Neural cell (in vitro differentiated cells): ENCODE data around the gene PTPN3. TPM values are rescaled to one million over a fixed set of nuclear protein-coding genes. Genes with fewer than 3 reads are reported as not detected.

ENCODE experiments used
- H2AFZ ChIP-seq: fragments of 200-600, 300-800 bp; sonication (generic), shearing (Covaris generic); 2 replicates; pipeline ENCODE4 v1.6.0; 2014; ENCODE audit warnings: low read depth, mild to moderate bottlenecking, antibody characterized with exemption, low read length, moderate library complexity
- H3F3A ChIP-seq: fragments of 200-600 bp; shearing (Covaris generic); 2 replicates; pipeline ENCODE4 v1.6.1; 2016; ENCODE audit warnings: mild to moderate bottlenecking, moderate library complexity, mixed read lengths, antibody characterized with exemption, low read length; ENCODE audit not compliant: insufficient read depth, poor library complexity, severe bottlenecking
- H3K27ac ChIP-seq: fragments of 200-600, 300-800 bp; sonication (generic), shearing (Covaris generic); 2 replicates; pipeline ENCODE4 v1.5.1; 2014; ENCODE audit warnings: mild to moderate bottlenecking, low read length, moderate library complexity
- H3K27me3 ChIP-seq: fragments of 300-800, 200-600 bp; sonication (generic), shearing (Covaris generic); 2 replicates; pipeline ENCODE4 v1.6.0; 2014; ENCODE audit warnings: mild to moderate bottlenecking, low read depth, low read length, moderate library complexity; ENCODE audit not compliant: insufficient read depth
- H3K36me3 ChIP-seq: fragments of 300-800, 200-600 bp; sonication (generic), shearing (Covaris generic); 2 replicates; pipeline ENCODE4 v1.5.1; 2014; ENCODE audit warnings: mild to moderate bottlenecking, antibody characterized with exemption, low read length, moderate library complexity; ENCODE audit not compliant: insufficient read depth
- H3K4me2 ChIP-seq: fragments of 300-800, 200-600 bp; sonication (generic), shearing (Covaris generic); 2 replicates; pipeline ENCODE4 v1.6.0; 2014; ENCODE audit warnings: mild to moderate bottlenecking, low read length
- H3K4me3 ChIP-seq: fragments of 300-800, 200-600 bp; sonication (generic), shearing (Covaris generic); 2 replicates; pipeline ENCODE4 v1.5.1; 2014; ENCODE audit warnings: mild to moderate bottlenecking, low read length, moderate library complexity
- H3K79me2 ChIP-seq: fragments of 200-600 bp; shearing (Covaris generic); replicated peaks from 2 replicates; pipeline ENCODE4 v1.6.0; 2014; ENCODE audit warnings: mild to moderate bottlenecking, low read length, moderate library complexity; ENCODE audit not compliant: insufficient read depth
- H3K9ac ChIP-seq: fragments of 300-800, 200-600 bp; sonication (generic), shearing (Covaris generic); 2 replicates; pipeline ENCODE4 v1.6.1; 2016; ENCODE audit warnings: mild to moderate bottlenecking, low read length, mixed read lengths
- H3K9me2 ChIP-seq: fragments of 200-600 bp; shearing (Covaris generic); 2 replicates; pipeline ENCODE4 v1.6.1; 2016; ENCODE audit warnings: mild to moderate bottlenecking, low read length, mixed read lengths; ENCODE audit not compliant: insufficient read depth
- H3K9me3 ChIP-seq: fragments of 200-600, 300-800 bp; sonication (generic), shearing (Covaris generic); 2 replicates; pipeline ENCODE4 v1.6.1; 2016; ENCODE audit warnings: mild to moderate bottlenecking, mixed run types, low read length, moderate library complexity, mixed read lengths
- H4K20me1 ChIP-seq: fragments of 200-600 bp; shearing (Covaris generic); 2 replicates; pipeline ENCODE4 v1.6.1; 2016; ENCODE audit warnings: mild to moderate bottlenecking, mixed run types; ENCODE audit not compliant: insufficient read depth
- EP300 ChIP-seq: fragments of 450-650 bp; conservative IDR thresholded peaks from 2 replicates; pipeline ENCODE4 v1.6.1; 2014; ENCODE audit warnings: antibody characterized with exemption, mild to moderate bottlenecking, moderate library complexity; ENCODE audit not compliant: poor library complexity, severe bottlenecking
- EZH2 ChIP-seq: fragments of 200-600, 300-800 bp; shearing (Covaris generic), sonication (generic); IDR thresholded peaks from 2 replicates; pipeline ENCODE4 v1.6.1; 2014; ENCODE audit warnings: antibody characterized with exemption, low read length, borderline replicate concordance, mild to moderate bottlenecking; ENCODE audit not compliant: insufficient read depth, poor library complexity, severe bottlenecking
- MXI1 ChIP-seq: fragments of 450-650 bp; conservative IDR thresholded peaks from 2 replicates; pipeline ENCODE4 v1.6.1; 2014; ENCODE audit warnings: antibody characterized with exemption, mild to moderate bottlenecking; ENCODE audit not compliant: poor library complexity, severe bottlenecking
- POLR2AphosphoS5 ChIP-seq: IDR thresholded peaks from 2 replicates; pipeline ENCODE4 v1.6.1; 2012
- RAD21 ChIP-seq: fragments of 450-650 bp; conservative IDR thresholded peaks from 2 replicates; pipeline ENCODE4 v1.6.1; 2014; ENCODE audit warnings: antibody characterized with exemption, mild to moderate bottlenecking, moderate library complexity
- SMC3 ChIP-seq: fragments of 450-650 bp; conservative IDR thresholded peaks from 2 replicates; pipeline ENCODE4 v1.6.1; 2014; ENCODE audit warnings: antibody characterized with exemption, mild to moderate bottlenecking, moderate library complexity; ENCODE audit not compliant: poor library complexity
- TAF1 ChIP-seq: IDR thresholded peaks from 2 replicates; pipeline ENCODE4 v1.6.1; 2012; ENCODE audit warnings: low read depth
- polyA plus RNA-seq: library from polyadenylated mRNA; depleted of rRNA; stranded (reverse); fragments of >200 nt; gene quantifications from 2 replicates; pipeline ENCODE4 v1.2.3, GENCODE V29; 2014
- TF ChIP-seq, protein P1 (sequence below): IDR thresholded peaks from 2 replicates; pipeline ENCODE4 v1.6.1; 2012; ENCODE audit warnings: borderline replicate concordance
- TF ChIP-seq, protein P2 (sequence below): fragments of 450-650 bp; IDR thresholded peaks from 2 replicates; pipeline ENCODE4 v1.5.1; 2014; ENCODE audit warnings: antibody characterized with exemption, mild to moderate bottlenecking, moderate library complexity; ENCODE audit not compliant: poor library complexity, severe bottlenecking

The PTPN3 gene
- polyA plus RNA-seq, 1 donor from 2014 or later: 3.8 TPM

DNA sequence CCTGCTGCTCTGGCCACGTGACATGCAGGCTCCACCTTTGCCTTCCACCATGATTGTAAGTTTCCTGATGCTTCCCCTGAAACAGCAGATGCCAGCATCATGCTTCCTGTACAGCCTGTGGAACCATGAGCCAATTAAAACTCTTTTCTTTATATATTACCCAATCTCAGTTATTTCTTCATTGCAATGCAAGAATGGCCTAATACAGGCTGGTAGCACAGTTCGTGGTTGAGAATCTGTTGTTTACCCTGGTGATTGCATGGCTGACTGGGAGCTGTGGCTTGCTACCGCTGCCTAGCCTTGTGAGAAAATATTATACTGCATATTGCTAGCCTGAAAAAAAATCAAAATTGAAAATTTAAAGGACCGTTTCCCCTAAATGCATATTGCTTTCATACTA, 44.8 kb upstream of the PTPN3 start:
- H3K9ac ChIP-seq: no peak overlapping the region
- H2AFZ ChIP-seq: no peak overlapping the region
- H3K9me3 ChIP-seq: no peaks in the 10 kb centered on the region
- H3K27ac ChIP-seq: no peak overlapping the region
- no peak overlapping the region for H3K4me2 ChIP-seq
- TF ChIP-seq EZH2: no peak
- TF ChIP-seq, protein P1, sequence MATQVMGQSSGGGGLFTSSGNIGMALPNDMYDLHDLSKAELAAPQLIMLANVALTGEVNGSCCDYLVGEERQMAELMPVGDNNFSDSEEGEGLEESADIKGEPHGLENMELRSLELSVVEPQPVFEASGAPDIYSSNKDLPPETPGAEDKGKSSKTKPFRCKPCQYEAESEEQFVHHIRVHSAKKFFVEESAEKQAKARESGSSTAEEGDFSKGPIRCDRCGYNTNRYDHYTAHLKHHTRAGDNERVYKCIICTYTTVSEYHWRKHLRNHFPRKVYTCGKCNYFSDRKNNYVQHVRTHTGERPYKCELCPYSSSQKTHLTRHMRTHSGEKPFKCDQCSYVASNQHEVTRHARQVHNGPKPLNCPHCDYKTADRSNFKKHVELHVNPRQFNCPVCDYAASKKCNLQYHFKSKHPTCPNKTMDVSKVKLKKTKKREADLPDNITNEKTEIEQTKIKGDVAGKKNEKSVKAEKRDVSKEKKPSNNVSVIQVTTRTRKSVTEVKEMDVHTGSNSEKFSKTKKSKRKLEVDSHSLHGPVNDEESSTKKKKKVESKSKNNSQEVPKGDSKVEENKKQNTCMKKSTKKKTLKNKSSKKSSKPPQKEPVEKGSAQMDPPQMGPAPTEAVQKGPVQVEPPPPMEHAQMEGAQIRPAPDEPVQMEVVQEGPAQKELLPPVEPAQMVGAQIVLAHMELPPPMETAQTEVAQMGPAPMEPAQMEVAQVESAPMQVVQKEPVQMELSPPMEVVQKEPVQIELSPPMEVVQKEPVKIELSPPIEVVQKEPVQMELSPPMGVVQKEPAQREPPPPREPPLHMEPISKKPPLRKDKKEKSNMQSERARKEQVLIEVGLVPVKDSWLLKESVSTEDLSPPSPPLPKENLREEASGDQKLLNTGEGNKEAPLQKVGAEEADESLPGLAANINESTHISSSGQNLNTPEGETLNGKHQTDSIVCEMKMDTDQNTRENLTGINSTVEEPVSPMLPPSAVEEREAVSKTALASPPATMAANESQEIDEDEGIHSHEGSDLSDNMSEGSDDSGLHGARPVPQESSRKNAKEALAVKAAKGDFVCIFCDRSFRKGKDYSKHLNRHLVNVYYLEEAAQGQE: no peak
- no peak for TF ChIP-seq TAF1
- no peak for TF ChIP-seq POLR2AphosphoS5
- no peak for TF ChIP-seq MXI1
- TF ChIP-seq SMC3: no peak
- TF ChIP-seq EP300: no peak
- TF ChIP-seq, protein P2, sequence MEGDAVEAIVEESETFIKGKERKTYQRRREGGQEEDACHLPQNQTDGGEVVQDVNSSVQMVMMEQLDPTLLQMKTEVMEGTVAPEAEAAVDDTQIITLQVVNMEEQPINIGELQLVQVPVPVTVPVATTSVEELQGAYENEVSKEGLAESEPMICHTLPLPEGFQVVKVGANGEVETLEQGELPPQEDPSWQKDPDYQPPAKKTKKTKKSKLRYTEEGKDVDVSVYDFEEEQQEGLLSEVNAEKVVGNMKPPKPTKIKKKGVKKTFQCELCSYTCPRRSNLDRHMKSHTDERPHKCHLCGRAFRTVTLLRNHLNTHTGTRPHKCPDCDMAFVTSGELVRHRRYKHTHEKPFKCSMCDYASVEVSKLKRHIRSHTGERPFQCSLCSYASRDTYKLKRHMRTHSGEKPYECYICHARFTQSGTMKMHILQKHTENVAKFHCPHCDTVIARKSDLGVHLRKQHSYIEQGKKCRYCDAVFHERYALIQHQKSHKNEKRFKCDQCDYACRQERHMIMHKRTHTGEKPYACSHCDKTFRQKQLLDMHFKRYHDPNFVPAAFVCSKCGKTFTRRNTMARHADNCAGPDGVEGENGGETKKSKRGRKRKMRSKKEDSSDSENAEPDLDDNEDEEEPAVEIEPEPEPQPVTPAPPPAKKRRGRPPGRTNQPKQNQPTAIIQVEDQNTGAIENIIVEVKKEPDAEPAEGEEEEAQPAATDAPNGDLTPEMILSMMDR: no peak
- TF ChIP-seq RAD21: no peak
- no peaks in the 10 kb centered on the region for H3K79me2 ChIP-seq
- H3K36me3 ChIP-seq: no peaks in the 10 kb centered on the region
- H4K20me1 ChIP-seq: no peaks in the 10 kb centered on the region
- H3K4me3 ChIP-seq: no peak overlapping the region
- H3K9me2 ChIP-seq: no peaks in the 10 kb centered on the region
- no peaks in the 10 kb centered on the region for H3F3A ChIP-seq
- no peaks in the 10 kb centered on the region for H3K27me3 ChIP-seq

DNA sequence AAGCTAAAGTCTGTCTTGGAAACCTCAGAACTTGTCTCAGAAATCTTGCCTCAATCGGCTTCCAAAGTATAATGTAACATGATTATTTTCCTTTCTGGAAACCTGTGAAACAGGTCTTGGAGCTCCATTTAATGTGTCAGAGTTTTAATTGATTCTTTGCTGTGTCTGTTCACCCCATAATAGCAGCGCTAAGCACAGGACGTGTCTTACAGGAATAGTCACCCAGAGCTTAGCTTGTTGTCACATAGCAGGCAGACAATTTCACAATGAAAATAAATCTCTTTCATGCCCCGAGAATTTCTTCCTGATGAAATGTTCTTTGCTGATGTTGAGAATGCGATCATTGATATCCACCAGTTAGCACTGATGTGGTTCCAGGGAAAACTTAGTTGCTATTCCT, 40.2 kb upstream of the PTPN3 start:
- no peak overlapping the region for H3K4me3 ChIP-seq
- H3K79me2 ChIP-seq: no peaks in the 10 kb centered on the region
- TF ChIP-seq TAF1: no peak
- TF ChIP-seq, protein P2: no peak
- TF ChIP-seq POLR2AphosphoS5: no peak
- TF ChIP-seq, protein P1: no peak
- TF ChIP-seq RAD21: no peak
- no peak for TF ChIP-seq MXI1
- no peak for TF ChIP-seq EP300
- no peak for TF ChIP-seq EZH2
- no peak for TF ChIP-seq SMC3
- no peaks in the 10 kb centered on the region for H3K27me3 ChIP-seq
- H3K9ac ChIP-seq: no peak overlapping the region
- no peak overlapping the region for H2AFZ ChIP-seq
- no peaks in the 10 kb centered on the region for H3K9me3 ChIP-seq
- H3K4me2 ChIP-seq: no peak overlapping the region
- no peaks in the 10 kb centered on the region for H3K36me3 ChIP-seq
- no peaks in the 10 kb centered on the region for H4K20me1 ChIP-seq
- H3F3A ChIP-seq: no peaks in the 10 kb centered on the region
- H3K9me2 ChIP-seq: no peaks in the 10 kb centered on the region
- H3K27ac ChIP-seq: no peak overlapping the region
